ENCODE results near the gene CAPG.

The CAPG gene

DNA sequence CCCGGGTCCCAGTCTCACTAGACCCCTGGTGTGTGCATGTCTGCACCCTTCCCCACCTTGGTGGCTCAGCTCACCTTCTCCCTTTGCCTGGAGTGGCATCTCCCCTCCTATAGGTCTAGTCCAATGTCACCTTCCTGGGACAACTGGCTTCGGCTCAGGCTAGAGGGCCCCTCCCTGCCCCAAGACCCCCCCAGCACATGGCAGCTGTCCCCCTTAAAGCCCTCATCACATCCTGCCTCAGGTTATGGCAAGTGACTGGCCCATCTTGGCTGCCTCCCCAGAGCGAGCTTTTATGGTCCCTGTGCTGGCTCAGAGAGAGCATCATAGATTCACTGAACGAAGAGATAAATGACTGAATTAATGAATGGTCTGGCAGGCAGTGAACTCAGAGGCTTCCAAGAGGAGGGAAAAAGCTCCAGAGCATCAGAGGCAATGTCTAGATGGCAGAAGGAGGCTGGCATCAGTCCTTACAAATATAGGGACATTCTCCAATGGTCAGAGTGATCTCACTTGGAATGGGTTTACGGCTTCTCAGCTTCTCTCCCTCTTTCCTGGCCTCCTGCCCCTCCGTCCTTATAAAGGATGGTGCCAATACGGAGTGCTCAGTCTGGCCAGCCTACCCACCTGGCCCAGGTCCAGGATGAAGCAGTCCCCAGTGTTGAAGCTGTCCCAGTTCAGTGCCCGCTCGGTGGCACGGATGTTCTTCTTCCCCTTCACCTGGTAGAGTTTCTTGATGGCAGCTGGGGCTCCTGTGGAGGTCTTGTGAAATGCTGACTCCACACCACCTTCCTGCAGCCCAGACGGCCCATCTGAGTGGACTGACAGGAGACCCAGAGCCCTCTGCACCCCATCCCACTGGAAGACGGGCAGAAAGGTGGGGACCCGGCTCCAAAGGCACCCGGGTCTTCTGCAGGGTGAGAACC lies 9.4 kb downstream of the CAPG start:
- TF ChIP-seq GATA2 (IDR thresholded peaks at IDR 0.05; ENCODE audit: low read depth, low read length) (no peak), GATA3 (IDR thresholded peaks at IDR 0.05; ENCODE audit: low read depth, low read length) (no peak)

DNA sequence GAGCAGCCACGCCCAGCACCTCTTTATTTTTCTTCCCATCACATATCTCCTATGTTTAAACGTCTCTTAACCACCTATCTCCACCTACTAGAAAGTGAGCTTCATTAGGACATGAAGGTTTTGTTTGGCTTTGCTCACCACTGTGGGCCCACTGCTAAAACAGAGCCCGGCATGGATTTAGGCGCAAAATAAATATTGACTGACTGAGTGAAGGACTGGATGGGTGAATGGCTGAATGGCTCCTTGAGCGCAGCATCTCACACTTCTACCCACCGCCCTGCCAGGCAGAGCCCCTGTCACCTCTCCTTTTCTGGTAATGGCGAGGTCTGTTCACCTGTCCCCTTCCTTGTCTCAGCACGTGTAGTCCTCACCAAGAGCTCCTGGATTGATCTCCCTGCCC lies 10.1 kb downstream of the CAPG start:
- TF ChIP-seq GATA3 (IDR thresholded peaks at IDR 0.05; ENCODE audit: low read depth, low read length), result no peak

GRCh38 chr2:85399183-85399455 lies 11.0 kb downstream of the CAPG start:
- TF ChIP-seq GATA3 (IDR thresholded peaks at IDR 0.05; ENCODE audit: low read depth, low read length) (no peak), GATA2 (IDR thresholded peaks at IDR 0.05; ENCODE audit: low read depth, low read length) (no peak)

- TF ChIP-seq GATA3 (IDR thresholded peaks at IDR 0.05; ENCODE audit: low read depth, low read length), result no peak
- no peak for TF ChIP-seq GATA2 (IDR thresholded peaks at IDR 0.05; ENCODE audit: low read depth, low read length)
These were observed 11.6 kb downstream of the CAPG start for GRCh38 chr2:85398426-85399182.

DNA sequence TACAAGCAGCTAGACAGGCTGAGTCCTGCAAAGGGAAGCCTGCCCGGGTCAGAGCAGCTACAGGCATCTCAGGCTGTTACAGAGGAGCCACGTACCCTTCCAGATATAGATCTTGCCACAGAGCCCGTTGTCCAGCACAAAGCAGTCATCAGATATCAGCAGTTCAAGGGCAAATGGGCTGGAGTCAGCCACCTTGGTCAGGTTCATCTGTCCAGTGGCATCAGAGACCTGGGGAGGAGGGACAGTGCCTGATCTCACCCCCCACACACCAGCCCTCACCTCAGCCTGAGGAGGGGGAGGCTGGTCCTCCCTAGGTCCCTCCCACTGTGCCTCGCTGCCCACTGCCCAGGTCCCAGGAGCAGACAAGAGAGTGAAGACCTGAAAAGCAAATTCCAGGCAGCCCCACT lies 12.2 kb downstream of the CAPG start:
- TF ChIP-seq GATA2 (IDR thresholded peaks at IDR 0.05; ENCODE audit: low read depth, low read length) (peak; percentile 74), GATA3 (IDR thresholded peaks at IDR 0.05; ENCODE audit: low read depth, low read length) (no peak)

DNA sequence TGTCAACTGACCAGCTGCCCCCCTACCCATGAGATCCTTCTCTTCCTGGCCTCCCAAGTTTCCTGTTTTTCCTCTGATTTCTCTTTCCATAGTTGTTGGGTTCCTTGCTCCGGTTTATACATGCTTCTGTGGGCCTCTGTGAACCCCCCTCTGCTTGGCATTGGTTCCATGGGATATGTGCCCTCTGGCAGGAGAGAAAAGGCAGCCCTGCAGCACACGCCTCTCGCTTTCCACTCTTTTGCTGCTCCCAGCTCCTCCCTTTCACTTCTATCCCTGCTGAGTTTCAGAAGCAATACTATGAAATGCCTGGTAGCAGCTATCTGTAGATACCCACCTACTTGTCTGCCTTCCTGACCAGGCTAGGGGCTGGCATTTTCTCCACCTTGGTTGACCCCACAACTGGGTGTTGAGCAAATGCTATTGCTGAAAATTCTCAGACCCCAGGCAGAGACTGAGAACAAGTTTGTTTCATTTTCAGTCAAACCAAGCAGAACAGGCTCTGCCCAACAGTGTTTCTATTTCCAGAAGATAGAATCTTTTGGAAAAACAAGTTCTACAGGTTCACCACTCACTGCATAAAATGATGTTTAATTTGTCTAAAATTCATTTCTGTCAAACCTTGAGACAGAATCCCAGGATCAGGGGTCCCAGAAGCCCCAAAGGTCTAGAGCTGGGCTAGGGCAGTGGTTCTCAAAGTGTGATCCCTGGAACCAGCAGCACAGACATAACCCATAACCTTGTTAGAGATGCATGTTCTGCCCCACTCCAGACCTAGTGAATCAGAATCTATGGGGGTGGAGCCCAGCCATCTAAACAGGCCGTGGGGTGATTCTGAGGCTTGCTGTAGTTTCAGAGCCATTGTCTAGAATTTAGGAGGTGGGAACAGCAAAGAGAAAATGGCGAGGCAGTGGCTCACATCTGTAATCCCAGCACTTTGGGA lies 13.4 kb downstream of the CAPG start:
- TF ChIP-seq GATA3 (IDR thresholded peaks at IDR 0.05; ENCODE audit: low read depth, low read length) (no peak), GATA2 (IDR thresholded peaks at IDR 0.05; ENCODE audit: low read depth, low read length) (no peak)

DNA sequence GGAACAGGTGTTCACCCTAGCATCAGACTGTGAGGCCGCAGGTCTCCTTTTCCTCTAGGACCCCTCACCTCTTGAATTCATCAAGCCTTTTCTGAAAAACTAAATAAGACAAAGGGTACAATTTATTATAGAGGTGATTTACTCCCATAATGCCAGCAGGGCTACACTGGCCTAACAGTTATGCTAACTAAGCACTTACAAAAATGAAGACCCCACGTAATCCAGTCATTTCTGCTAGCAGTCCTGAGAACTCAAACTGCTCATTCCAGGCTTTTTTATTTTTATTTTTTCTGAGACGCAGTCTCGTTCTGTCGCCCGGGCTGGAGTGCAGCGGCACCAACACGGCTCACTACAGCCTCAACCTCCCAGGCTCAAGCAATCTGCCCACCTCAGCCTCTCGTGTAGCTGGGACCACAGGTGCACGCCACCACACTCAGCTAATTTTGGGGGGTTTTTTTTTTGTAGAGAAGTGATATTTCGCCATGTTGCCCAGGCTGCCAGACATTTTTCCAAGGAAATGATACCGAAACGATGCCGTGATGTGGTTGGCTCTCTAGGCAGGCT lies 14.2 kb downstream of the CAPG start:
- TF ChIP-seq GATA3 (IDR thresholded peaks at IDR 0.05; ENCODE audit: low read depth, low read length), result no peak

GRCh38 chr2:85394976-85395375 lies 15.2 kb downstream of the CAPG start:
- TF ChIP-seq GATA2 (IDR thresholded peaks at IDR 0.05; ENCODE audit: low read depth, low read length) (no peak), GATA3 (IDR thresholded peaks at IDR 0.05; ENCODE audit: low read depth, low read length) (no peak)

- TF ChIP-seq GATA3 (IDR thresholded peaks at IDR 0.05; ENCODE audit: low read depth, low read length), result no peak
- no peak for TF ChIP-seq GATA2 (IDR thresholded peaks at IDR 0.05; ENCODE audit: low read depth, low read length)
These were observed 15.9 kb downstream of the CAPG start for GRCh38 chr2:85394261-85394681.

GRCh38 chr2:85393836-85394235 lies 16.3 kb downstream of the CAPG start:
- TF ChIP-seq GATA3 (IDR thresholded peaks at IDR 0.05; ENCODE audit: low read depth, low read length), result no peak

- TF ChIP-seq GATA3 (IDR thresholded peaks at IDR 0.05; ENCODE audit: low read depth, low read length), result no peak
- TF ChIP-seq GATA2 (IDR thresholded peaks at IDR 0.05; ENCODE audit: low read depth, low read length), result no peak
These were observed 19.1 kb downstream of the CAPG start for GRCh38 chr2:85390941-85391669.

DNA sequence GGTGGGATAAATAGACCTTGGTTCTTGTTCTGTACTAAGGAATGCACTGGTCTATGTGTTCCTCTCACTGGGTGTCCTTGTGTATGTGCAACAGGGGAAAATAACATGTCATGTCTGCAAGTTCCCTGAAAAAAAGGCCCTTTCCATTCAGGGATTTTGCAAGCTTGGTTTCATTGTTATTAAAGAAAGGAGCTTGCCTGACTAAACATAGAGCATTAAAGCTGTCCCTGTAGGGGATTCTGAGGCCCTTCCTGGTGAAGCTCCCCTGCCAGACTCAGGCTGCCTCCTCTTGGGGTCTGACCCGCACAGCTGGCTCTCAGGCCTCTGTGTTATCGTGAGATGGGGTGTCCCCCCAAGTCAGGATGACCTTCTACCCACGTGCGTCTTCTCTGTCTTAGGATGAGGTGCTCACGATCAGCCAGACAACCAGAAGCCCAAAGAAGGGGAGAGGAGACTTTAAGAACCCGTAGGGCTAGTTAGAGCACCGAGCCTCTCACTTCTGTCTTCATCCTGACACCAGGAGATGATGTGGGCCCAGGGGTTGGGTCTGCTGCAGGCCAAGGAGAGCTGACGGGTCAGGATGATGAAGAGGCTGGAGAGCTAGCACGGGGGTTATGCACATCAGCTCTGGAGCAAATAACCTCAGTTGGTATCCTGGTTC lies 21.2 kb downstream of the CAPG start:
- TF ChIP-seq GATA3 (IDR thresholded peaks at IDR 0.05; ENCODE audit: low read depth, low read length) (no peak), GATA2 (IDR thresholded peaks at IDR 0.05; ENCODE audit: low read depth, low read length) (no peak)

DNA sequence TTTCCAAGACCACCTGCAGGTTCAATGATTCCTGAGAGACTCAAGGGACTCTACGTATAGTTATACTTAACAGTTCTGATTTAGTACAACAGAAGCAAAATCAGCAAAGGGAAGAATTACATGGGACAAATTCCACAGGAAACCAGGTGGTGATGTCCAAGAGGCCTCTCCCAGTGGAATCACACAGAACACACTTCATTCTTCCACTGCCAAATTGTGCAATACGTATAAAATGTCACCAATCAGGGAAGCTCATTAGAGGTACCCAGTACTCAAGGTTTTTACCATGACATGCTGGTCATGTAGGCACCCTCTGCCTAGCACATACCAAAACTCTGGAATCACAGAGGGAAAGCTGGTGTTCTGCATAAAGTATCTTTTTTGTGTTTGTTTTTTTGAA lies 22.4 kb downstream of the CAPG start:
- TF ChIP-seq GATA2 (IDR thresholded peaks at IDR 0.05; ENCODE audit: low read depth, low read length) (no peak), GATA3 (IDR thresholded peaks at IDR 0.05; ENCODE audit: low read depth, low read length) (no peak)
